HEK293 (cell line): ENCODE measurements around the gene ATP6V1G1.

Source experiments
- CTCF ChIP-seq: fragments of 450-650 bp; formaldehyde crosslinking; IDR thresholded peaks from 2 replicates; pipeline ENCODE4 v1.5.1; 2016; ENCODE audit warnings: missing biosample characterization, missing genetic modification characterization
- ZNF280C ChIP-seq: fragments of 450-650 bp; formaldehyde crosslinking; IDR thresholded peaks from 2 replicates; pipeline ENCODE4 v1.5.1; 2016; ENCODE audit warnings: missing biosample characterization, missing genetic modification characterization
- ZNF549 ChIP-seq: fragments of 450-650 bp; IDR thresholded peaks from 2 replicates; pipeline ENCODE4 v1.5.1; 2018; ENCODE audit warnings: missing biosample characterization, missing genetic modification characterization, mild to moderate bottlenecking, inconsistent platforms, moderate library complexity
- ZNF600 ChIP-seq: fragments of 450-650 bp; formaldehyde crosslinking; IDR thresholded peaks from 2 replicates; pipeline ENCODE4 v1.5.1; 2016; ENCODE audit warnings: missing biosample characterization, missing genetic modification characterization
- ZSCAN5A ChIP-seq: fragments of 450-650 bp; formaldehyde crosslinking; IDR thresholded peaks from 2 replicates; pipeline ENCODE4 v1.5.1; 2016; ENCODE audit warnings: missing biosample characterization, missing genetic modification characterization

DNA sequence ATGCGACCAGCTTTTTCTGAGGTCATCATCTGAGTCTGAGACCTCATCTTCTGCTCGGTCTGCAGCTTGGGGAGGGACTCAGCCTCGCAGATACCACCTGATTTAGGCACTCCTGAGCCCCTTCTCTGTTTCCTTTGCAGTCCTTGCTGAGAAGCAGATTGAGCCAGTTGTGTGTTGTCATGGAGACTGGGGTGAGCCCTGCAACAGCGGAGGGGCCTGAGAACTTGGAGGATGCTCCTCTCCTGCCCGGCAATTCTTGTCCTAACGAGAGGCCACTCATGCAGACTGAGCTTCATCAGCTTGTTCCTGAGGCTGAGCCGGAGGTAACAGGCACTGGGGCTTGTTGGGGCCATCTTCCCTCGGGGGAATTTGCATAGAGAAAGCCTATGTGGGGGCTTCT lies 50.8 kb downstream of the ATP6V1G1 start:
- TF ChIP-seq ZSCAN5A (tag by site-specific recombination): no peak
- no peak for TF ChIP-seq CTCF
- TF ChIP-seq ZNF600 (tag by site-specific recombination): no peak
- no peak for TF ChIP-seq ZNF549
- TF ChIP-seq ZNF280C (tag by site-specific recombination): no peak
